ENCODE results near the gene NOVA2. TPM values are rescaled to one million over a fixed set of nuclear protein-coding genes. Genes with fewer than 3 reads are reported as not detected.

Gene NOVA2
- total RNA-seq, 1 donor from 2014 or later: under 0.01 TPM

DNA sequence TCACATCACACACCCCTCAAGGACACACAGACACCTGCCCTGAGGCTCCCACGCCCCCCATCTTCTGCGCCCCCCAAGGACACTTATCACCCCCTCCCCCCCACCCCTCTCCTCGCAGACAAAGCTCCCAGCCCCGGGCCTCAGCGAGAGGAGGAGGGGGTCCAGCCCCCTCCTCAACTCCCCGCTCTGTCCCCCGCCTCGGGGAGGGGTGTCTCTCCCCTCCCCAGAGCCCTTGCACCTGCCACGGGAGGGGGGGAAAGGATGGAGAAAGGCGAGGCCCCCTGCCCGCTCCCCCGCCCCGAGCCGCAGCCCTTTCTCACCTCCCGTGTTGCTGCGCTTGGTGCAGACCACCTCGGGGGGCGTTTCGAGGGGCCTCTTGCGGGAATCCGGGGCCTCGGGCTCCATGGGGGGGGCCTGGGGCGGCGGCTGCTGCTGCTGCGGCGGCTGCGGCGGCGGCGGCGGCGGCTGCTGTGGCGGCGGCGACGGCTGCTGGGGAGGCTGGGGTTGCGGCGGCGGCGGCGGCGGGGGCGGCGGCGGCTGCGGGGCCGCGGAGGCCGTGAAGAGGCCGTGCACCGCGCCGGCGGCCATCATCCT is 621 bp downstream of the NOVA2 start:
- Histone ChIP-seq H3K36me3 (ENCODE audit: control insufficient read depth, insufficient read depth, low read length) (no peaks in the 10 kb centered on the region), H3K4me3 (ENCODE audit: low read depth, low read length) (no peak overlapping the region), H3K27me3 (ENCODE audit: control insufficient read depth, insufficient read depth, low read length) (peaks cover 60% of the 10 kb centered on the region)
- DNase-seq (ENCODE audit: low read depth): no peak
- TF ChIP-seq, protein P1, sequence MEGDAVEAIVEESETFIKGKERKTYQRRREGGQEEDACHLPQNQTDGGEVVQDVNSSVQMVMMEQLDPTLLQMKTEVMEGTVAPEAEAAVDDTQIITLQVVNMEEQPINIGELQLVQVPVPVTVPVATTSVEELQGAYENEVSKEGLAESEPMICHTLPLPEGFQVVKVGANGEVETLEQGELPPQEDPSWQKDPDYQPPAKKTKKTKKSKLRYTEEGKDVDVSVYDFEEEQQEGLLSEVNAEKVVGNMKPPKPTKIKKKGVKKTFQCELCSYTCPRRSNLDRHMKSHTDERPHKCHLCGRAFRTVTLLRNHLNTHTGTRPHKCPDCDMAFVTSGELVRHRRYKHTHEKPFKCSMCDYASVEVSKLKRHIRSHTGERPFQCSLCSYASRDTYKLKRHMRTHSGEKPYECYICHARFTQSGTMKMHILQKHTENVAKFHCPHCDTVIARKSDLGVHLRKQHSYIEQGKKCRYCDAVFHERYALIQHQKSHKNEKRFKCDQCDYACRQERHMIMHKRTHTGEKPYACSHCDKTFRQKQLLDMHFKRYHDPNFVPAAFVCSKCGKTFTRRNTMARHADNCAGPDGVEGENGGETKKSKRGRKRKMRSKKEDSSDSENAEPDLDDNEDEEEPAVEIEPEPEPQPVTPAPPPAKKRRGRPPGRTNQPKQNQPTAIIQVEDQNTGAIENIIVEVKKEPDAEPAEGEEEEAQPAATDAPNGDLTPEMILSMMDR (IDR thresholded peaks at IDR 0.05; ENCODE audit: insufficient read depth, low read length, poor library complexity, severe bottlenecking): no peak

DNA sequence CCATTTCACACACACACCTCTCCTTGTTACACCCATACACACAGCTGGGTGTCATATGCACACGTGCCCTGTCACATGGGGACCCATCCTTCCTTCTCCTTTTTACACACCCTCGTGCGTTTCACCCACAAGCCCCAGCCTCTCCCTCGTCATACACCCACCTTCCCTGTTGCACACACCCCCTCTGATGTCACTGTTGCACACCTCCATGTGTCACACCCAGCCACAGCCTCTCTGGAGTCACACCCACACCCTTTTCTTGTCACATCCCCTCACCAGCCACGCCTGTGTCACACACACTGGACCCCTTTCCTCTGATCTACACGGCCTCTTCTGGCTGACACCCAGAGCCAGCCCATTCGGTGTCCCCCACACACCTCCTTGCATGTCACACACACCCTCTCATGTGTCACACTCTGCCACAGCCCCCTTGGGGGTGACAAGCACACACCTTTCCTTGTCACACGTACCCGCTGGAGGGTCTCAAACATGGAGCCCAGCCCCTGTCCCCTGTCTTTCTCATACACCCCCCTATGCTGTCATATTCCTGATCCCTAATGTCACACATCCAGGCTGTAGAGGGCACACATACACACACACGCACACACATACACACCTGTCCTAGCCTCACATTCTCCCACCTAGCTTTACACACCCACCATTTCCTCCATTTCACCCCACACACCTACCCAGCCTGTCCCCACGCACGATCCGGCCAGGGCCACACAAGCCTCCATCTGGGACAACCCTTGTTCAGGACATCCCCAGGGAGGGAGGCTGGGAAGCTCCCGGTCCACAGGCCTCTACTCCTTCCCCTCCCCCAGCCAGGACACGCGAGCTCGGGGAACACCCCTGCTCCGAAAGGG is 1.4 kb downstream of the NOVA2 start:
- H3K36me3 ChIP-seq (ENCODE audit: control insufficient read depth, insufficient read depth, low read length): no peaks in the 10 kb centered on the region
- TF ChIP-seq, protein P1 (IDR thresholded peaks at IDR 0.05; ENCODE audit: insufficient read depth, low read length, poor library complexity, severe bottlenecking): no peak
- peaks cover 57% of the 10 kb centered on the region for H3K27me3 ChIP-seq (ENCODE audit: control insufficient read depth, insufficient read depth, low read length)
- no peak for DNase-seq (ENCODE audit: low read depth)
- no peak overlapping the region for H3K4me3 ChIP-seq (ENCODE audit: low read depth, low read length)

GRCh38 chr19:45971260-45971902 is 2.3 kb downstream of the NOVA2 start:
- TF ChIP-seq, protein P1 (IDR thresholded peaks at IDR 0.05; ENCODE audit: insufficient read depth, low read length, poor library complexity, severe bottlenecking): no peak
- DNase-seq (ENCODE audit: low read depth): no peak
- Histone ChIP-seq H3K4me3 (ENCODE audit: low read depth, low read length) (no peak overlapping the region), H3K27me3 (ENCODE audit: control insufficient read depth, insufficient read depth, low read length) (peaks cover 55% of the 10 kb centered on the region), H3K36me3 (ENCODE audit: control insufficient read depth, insufficient read depth, low read length) (no peaks in the 10 kb centered on the region)

GRCh38 chr19:45969676-45970075 is 4.0 kb downstream of the NOVA2 start:
- TF ChIP-seq, protein P1 (IDR thresholded peaks at IDR 0.05; ENCODE audit: insufficient read depth, low read length, poor library complexity, severe bottlenecking): no peak
- Histone ChIP-seq H3K36me3 (ENCODE audit: control insufficient read depth, insufficient read depth, low read length) (no peaks in the 10 kb centered on the region), H3K4me3 (ENCODE audit: low read depth, low read length) (no peak overlapping the region), H3K27me3 (ENCODE audit: control insufficient read depth, insufficient read depth, low read length) (peaks cover 42% of the 10 kb centered on the region)
- no peak for DNase-seq (ENCODE audit: low read depth)

GRCh38 chr19:45968626-45969025 is 5.0 kb downstream of the NOVA2 start:
- no peak for DNase-seq (ENCODE audit: low read depth)
- TF ChIP-seq, protein P1 (IDR thresholded peaks at IDR 0.05; ENCODE audit: insufficient read depth, low read length, poor library complexity, severe bottlenecking): no peak
- Histone ChIP-seq H3K27me3 (ENCODE audit: control insufficient read depth, insufficient read depth, low read length) (peaks cover 36% of the 10 kb centered on the region), H3K36me3 (ENCODE audit: control insufficient read depth, insufficient read depth, low read length) (no peaks in the 10 kb centered on the region), H3K4me3 (ENCODE audit: low read depth, low read length) (no peak overlapping the region)

Data from kidney epithelial cell (primary cell).